G401 (cell line): ENCODE data around the gene GMFB. TPM values are rescaled to one million over a fixed set of nuclear protein-coding genes. Genes with fewer than 3 reads are reported as not detected.
"Not testable (repeated sequence)": the region's sequence is repeated elsewhere in the genome, so short reads cannot be mapped to it uniquely, and the experiment has no call there.

Experiments used
- DNase-seq: peaks from one replicate; pipeline ENCODE4 v3.0.0-alpha.2; 2015; ENCODE audit warnings: low spot score
- in situ Hi-C: cut with HindIII; loops from 2 replicates; pipeline ENCODE4 v1.10.0; 2016; ENCODE audit warnings: low sequenced_read_pairs, mixed read lengths
- total RNA-seq: library from RNA; depleted of rRNA; stranded (reverse); fragments of >200 nt; shearing (Covaris generic); gene quantifications from 2 replicates; pipeline ENCODE4 v1.2.3, GENCODE V29; 2014; rRNA removed

Gene GMFB
- total RNA-seq, 1 experiment from 2014 or later = 134 TPM

DNA sequence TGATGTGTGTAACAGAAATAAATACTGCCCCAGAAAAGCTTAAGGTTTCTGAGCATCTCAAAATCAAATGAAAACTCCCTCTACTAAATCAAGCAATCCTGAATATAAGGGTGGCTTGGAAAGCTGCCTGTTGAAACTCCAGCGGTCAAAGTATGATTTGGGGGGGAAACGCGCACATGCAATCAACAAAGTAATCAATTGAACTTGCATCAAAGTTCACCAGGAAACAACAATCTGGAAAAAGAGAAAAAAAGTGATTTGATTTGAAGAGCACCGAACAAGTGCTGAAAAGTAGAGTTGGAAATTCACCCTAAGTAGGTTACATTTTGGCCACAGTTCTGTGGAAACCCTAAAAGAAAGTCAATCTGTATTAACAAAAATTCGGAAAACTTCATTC, 48.3 kb downstream of the GMFB start:
- in situ Hi-C loops = no loop called here
- peak; percentile 35 for DNase-seq

- DNase-seq = no peak
- in situ Hi-C loops = no loop called here
These were observed 48.7 kb downstream of the GMFB start for GRCh38 chr14:54440037-54440436.

DNA sequence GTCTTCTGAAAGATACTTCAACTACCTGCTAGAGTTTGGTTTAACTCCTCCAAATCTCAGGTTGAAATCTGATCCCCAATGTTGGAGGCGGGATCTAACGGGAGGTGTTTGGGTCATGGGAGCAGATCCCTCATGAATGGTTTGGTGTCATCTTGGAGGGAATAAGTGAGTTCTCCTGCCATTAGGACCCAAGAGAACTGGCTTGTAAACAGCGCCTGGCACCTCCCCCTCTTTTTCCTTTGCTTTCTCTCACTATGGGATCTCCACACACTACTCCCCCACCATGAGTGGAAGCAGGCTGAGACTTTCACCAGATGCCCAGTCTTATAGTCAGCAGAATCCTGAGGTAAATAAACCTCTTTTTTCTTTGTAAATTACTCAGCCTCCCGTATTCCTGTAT, 50.1 kb downstream of the GMFB start:
- in situ Hi-C loops = no loop called here
- DNase-seq = no peak

DNA sequence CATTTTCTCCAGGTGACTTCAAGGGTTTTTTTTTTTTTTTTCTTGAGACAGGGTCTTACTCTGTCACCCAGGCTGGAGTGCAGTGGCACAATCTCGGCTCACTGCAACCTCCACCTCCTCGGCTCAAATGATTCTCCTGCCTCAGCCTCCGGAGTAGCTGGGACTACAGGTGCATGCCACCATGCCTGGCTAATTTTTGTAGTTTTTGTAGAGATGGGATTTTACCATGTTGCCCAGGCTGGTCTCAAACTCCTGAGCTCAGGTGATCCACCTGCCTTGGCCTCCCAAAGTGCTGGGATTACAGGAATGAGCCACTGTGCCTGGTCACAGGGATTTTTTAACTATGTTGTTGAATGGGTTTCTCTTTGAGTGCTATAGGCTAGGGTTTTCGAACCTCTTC, 50.8 kb downstream of the GMFB start:
- in situ Hi-C loops, DNase-seq: not testable (repeated sequence)

DNA sequence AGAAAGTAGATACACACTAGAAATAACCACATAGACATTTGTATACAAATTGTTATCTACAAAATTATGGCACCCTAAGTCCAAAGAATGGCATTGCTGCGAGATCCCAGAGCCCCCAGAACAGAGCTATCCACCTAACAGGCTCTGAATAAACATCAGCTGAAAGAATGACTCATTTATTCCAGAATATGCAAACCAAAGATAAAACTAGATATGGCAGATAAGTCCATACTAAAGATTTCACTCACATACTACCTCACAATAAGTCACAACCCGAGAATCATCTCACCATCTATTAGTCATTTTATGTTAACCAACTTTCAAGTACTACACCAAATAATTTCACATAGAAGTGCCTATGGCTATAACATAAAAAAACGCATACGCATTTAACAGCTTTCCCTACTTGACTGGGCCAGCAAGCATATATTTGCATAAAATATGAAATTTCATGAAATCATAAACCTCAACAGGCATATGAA, 53.2 kb downstream of the GMFB start:
- in situ Hi-C loops = no loop called here
- DNase-seq = no peak

DNA sequence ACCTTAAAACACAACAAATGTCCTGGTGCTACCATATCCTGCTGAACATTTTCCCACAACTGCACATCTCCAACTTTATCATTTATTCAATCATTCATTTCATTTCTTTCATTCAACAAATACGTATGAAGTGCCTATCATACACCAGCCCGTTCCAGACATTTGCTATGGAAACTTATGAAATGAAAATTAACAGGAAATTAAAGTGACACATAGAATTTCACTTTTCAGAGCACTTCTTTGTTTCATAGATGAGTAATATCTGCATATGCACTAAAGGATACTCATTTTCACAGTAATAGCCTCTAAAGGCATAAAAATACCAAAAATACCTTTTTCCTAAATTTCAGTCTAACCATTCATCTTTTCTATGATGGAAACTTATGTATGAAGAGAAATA, 60.3 kb downstream of the GMFB start:
- no peak for DNase-seq
- in situ Hi-C loops = no loop called here

DNA sequence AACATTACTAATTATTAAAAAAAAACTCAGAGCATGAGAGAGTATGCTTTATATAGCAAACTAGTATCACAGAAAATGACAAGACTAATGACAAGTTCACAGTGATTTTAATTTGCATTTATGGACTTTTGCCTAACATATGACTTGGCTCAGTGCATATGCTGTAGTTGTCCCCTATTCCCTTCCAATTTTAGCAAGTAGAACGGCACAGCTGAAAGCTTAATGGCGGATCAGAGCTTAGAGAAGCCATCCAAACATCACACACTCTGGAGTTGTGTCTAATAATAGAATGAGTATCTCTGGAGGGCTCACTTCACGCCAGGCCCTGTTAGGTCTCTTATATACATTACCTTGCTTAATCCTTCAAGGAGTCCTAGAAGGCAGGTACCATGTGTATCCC, 60.9 kb downstream of the GMFB start:
- peak; percentile 25 for DNase-seq
- in situ Hi-C loops = no loop called here

DNA sequence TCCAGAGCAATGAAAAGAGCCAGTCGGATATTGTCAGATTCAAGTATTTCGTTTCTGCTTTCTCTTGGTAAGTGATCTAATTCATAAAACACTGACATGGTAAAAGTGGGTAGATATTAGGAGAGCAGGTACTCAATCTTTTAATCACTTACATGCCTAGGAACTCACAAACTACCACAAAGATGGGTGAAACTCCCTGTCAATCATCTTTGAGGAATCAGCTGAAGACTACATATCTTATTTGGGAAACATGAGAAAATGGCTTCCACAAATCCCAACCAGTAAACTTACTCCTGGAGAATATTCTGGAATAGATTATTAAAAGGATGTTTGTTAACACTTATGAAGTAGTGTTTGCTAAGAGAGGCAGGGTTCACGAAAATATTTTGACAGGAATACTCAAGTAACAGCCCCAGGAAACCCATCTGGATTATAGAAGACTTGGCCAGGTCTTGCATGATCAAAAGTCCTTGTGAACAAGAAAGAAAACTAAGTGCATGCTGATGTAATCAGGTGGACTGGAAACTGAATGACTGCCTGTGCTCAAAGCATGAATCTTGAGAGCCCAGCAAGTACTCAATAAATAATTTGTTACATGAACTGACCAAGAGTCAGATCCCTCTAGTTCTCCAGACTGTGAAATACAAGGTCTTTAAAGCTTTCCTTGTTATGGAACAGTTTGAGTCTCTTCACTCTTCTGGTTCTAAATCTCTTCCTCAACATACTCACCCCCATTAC, 63.1 kb downstream of the GMFB start:
- in situ Hi-C loops = no loop called here
- DNase-seq = no peak

GRCh38 chr14:54425068-54425467, 63.7 kb downstream of the GMFB start:
- in situ Hi-C loops = no loop called here
- DNase-seq = no peak

Other genes starting within 250 kb of the GMFB start
- gene CDKN3, start 92.0 kb downstream of the GMFB start, total RNA-seq = 110 and 135 TPM in 2 replicates
- 257 and 284 TPM in 2 replicates for gene CNIH1, start 47.6 kb downstream of the GMFB start, total RNA-seq
- gene CGRRF1, start 20.9 kb upstream of the GMFB start, total RNA-seq = 14.7 and 26.9 TPM in 2 replicates
- 6.6 and 17.0 TPM in 2 replicates for gene SAMD4A, start 78.1 kb upstream of the GMFB start, total RNA-seq